ENCODE measurements around the gene PBX2. TPM values are rescaled to one million over a fixed set of nuclear protein-coding genes. Genes with fewer than 3 reads are reported as not detected.

Gene PBX2
- total and polyA plus RNA-seq, 4 experiments from 2014 or later: 0.57 to 192 (median 94.7) TPM

DNA sequence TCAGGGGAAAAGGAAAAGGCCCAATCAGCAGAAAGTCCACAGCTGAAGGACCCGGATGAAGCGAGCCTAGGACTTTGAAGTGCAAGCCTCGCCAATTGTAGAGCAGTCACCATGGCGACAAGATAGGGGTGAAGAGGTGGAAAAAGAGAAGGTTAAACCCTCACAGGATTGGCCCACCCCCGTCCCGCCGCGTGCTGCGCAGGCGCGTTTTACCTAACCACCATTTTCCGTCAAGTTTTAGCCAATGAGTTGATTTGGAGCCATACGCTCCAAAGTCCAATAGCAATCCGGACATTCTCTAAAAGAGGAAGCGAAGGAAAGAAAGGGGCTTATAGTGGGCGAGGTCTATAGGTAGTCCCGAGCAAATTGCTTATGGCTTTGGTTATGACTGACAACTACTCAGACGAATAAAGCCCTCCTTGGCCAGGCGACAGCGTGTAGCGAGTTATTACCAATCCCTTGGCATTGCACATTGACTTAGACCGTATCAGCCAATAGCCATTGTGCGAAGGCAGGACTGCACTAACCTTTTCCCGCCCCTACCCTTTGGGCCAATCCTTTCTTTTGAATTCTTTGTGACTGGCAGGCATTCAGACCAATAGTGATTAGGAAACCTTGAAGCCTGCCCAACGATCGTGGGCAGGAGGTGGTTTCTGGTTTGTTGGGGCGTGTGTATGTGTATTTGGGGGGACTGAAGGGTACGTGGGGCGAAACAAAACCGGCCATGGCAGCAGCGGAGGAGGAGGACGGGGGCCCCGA, 12.0 kb downstream of the PBX2 start, which contains the start of gene RNF5:
RNF5 (plus strand) TSS at position 618 of the 759 bp plus-strand sequence; CDS start at position 725, 107 bp downstream.
- no peaks in the 10 kb centered on the region for H3K9me3 ChIP-seq (ENCODE audit: control insufficient read depth in 1 of 2, low read length in 2 of 2)
- peaks cover 79% of the 10 kb centered on the region for H3K4me1 ChIP-seq (ENCODE audit: insufficient read depth, low read length)
- Mint-ChIP-seq H3K4me1 (peaks cover 50 to 84% (median 66%) of the 10 kb centered on the region in 4 donors), H3K27ac (peak within 1 kb of the TSS; percentile 97 to 100 (median 99)), H3K27me3 (no peaks in the 10 kb centered on the region), H3K4me3 (peak within 1 kb of the TSS; percentile 92 to 100 (median 96)), H3K9me3 (no peaks in the 10 kb centered on the region), H3K36me3 (peaks cover 10 to 31% of the 10 kb centered on the region in 2 donors)
- no peaks in the 10 kb centered on the region for H3K27me3 ChIP-seq (ENCODE audit: insufficient read depth, low read length)
- intact Hi-C loops (cut with micrococcal nuclease): loop anchor here (1.0 to 5.0 kb wide), 6 partner anchors 12 to 794 kb away; partner anchors contain the start of genes ATF6B, EHMT2, GPANK1 and PBX2
- ChIA-PET CTCF (ENCODE audit: partially characterized antibody) (interaction anchor here (0.5 to 1.6 kb wide), 4 partner anchors 10 to 59 kb away, joined by 3 to 5 read pairs (median 4); partner anchors contain the start of gene GPSM3), POLR2A (ENCODE audit: partially characterized antibody) (interaction anchor here (0.6 to 8.4 kb wide), 16 partner anchors 10 to 793 kb away, joined by 3 to 408 read pairs (median 4); partner anchors contain the start of genes ATF6B, EGFL8, EHMT2 and FKBPL)
- H3K4me3 ChIP-seq (ENCODE audit: low read length in 2 of 2): peak within 1 kb of the TSS; percentile 74 to 87
- DNase-seq: peak; percentile 96 to 99 (median 98)
- peaks cover 24% of the 10 kb centered on the region for H3K36me3 ChIP-seq (ENCODE audit: insufficient read depth, low read length)
- peak within 1 kb of the TSS; percentile 91 for H3K27ac ChIP-seq (ENCODE audit: low read depth, low read length)

DNA sequence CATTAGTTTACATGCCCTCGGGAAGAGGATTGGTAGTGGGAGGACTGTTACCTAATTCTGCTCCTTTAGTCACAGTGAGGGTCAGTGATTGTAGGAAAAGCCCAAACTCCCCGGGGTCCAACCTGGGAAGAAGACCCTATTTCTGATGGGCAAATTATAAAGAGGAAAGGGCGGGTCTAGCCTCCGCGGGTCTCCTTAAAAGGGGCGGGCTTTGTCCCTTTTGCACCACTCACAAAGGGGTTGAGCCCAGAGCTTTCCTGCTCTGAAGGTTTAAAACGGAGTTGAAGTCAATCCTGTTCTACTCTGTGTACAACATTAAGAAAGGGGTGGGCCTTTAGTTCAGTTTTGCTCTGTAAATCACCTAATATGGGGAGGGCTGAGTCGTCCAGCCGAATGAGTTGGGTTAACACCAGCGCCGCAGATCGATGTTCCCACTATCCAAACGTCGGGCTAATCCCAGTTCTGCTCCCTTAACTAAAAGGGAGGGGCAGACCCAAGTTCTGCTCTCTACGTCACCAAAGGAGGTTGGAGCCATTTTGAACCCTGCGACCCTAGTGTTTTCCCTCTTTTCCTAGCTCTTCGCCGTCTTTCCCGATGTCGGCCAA, 12.7 kb downstream of the PBX2 start:
- Mint-ChIP-seq H3K9me3 (no peaks in the 10 kb centered on the region), H3K4me3 (peak overlapping the region; percentile 92 to 100 (median 96)), H3K4me1 (peaks cover 55 to 85% (median 71%) of the 10 kb centered on the region in 4 donors), H3K27ac (peak overlapping the region; percentile 97 to 100 (median 99)), H3K27me3 (no peaks in the 10 kb centered on the region), H3K36me3 (peaks cover 10 to 26% of the 10 kb centered on the region in 2 donors)
- DNase-seq: no peak
- peak overlapping the region; percentile 91 for H3K27ac ChIP-seq (ENCODE audit: low read depth, low read length)
- ChIA-PET POLR2A (ENCODE audit: partially characterized antibody) (interaction anchor here (0.7 to 8.4 kb wide), 14 partner anchors 10 to 794 kb away, joined by 3 to 408 read pairs (median 4); partner anchors contain the start of genes ATF6B, EGFL8, EHMT2 and FKBPL), CTCF (ENCODE audit: partially characterized antibody) (interaction anchor here (0.5 to 1.3 kb wide), 3 partner anchors 10 to 59 kb away, joined by 3 to 5 read pairs (median 3); no protein-coding TSS in a partner anchor)
- intact Hi-C loops (cut with micrococcal nuclease): loop anchor here (2.0 to 5.0 kb wide), 3 partner anchors 280 to 795 kb away; partner anchors contain the start of genes EHMT2 and GPANK1
- H3K36me3 ChIP-seq (ENCODE audit: insufficient read depth, low read length): peaks cover 17% of the 10 kb centered on the region
- no peaks in the 10 kb centered on the region for H3K27me3 ChIP-seq (ENCODE audit: insufficient read depth, low read length)
- H3K4me1 ChIP-seq (ENCODE audit: insufficient read depth, low read length): peaks cover 78% of the 10 kb centered on the region
- peak overlapping the region; percentile 74 to 87 for H3K4me3 ChIP-seq (ENCODE audit: low read length in 2 of 2)
- no peaks in the 10 kb centered on the region for H3K9me3 ChIP-seq (ENCODE audit: control insufficient read depth in 1 of 2, low read length in 2 of 2)

- POLR2A ChIA-PET (ENCODE audit: partially characterized antibody): interaction anchor here (0.6 to 8.4 kb wide), 14 partner anchors 9 to 795 kb away, joined by 3 to 408 read pairs (median 4); partner anchors contain the start of genes ATF6B, EGFL8, EHMT2 and FKBPL
- H3K36me3 Mint-ChIP-seq: peaks cover 10 to 26% of the 10 kb centered on the region in 2 donors
- no peaks in the 10 kb centered on the region for H3K27me3 Mint-ChIP-seq
- H3K9me3 ChIP-seq (ENCODE audit: control insufficient read depth in 1 of 2, low read length in 2 of 2): no peaks in the 10 kb centered on the region
- peak overlapping the region; percentile 74 to 87 for H3K4me3 ChIP-seq (ENCODE audit: low read length in 2 of 2)
- H3K36me3 ChIP-seq (ENCODE audit: insufficient read depth, low read length): peaks cover 10% of the 10 kb centered on the region
- intact Hi-C loops (cut with micrococcal nuclease): loop anchor here (1.0 to 5.0 kb wide), 4 partner anchors 22 to 796 kb away; partner anchors contain the start of genes EHMT2, GPANK1 and PPT2
- peaks cover 73% of the 10 kb centered on the region for H3K4me1 ChIP-seq (ENCODE audit: insufficient read depth, low read length)
- H3K27me3 ChIP-seq (ENCODE audit: insufficient read depth, low read length): no peaks in the 10 kb centered on the region
- H3K4me3 Mint-ChIP-seq: peak overlapping the region; percentile 92 to 100 (median 96)
- no peak for DNase-seq
- no peaks in the 10 kb centered on the region for H3K9me3 Mint-ChIP-seq
- CTCF ChIA-PET (ENCODE audit: partially characterized antibody): interaction anchor here (0.9 to 1.4 kb wide), 3 partner anchors 18 to 77 kb away, joined by 3 to 10 read pairs (median 6); no protein-coding TSS in a partner anchor
- H3K4me1 Mint-ChIP-seq: peaks cover 55 to 85% (median 70%) of the 10 kb centered on the region in 4 donors
- peak overlapping the region; percentile 91 for H3K27ac ChIP-seq (ENCODE audit: low read depth, low read length)
- H3K27ac Mint-ChIP-seq: peak overlapping the region; percentile 97 to 100 (median 99)
Measured at GRCh38 chr6:32176476-32177182, 13.4 kb downstream of the PBX2 start.

DNA sequence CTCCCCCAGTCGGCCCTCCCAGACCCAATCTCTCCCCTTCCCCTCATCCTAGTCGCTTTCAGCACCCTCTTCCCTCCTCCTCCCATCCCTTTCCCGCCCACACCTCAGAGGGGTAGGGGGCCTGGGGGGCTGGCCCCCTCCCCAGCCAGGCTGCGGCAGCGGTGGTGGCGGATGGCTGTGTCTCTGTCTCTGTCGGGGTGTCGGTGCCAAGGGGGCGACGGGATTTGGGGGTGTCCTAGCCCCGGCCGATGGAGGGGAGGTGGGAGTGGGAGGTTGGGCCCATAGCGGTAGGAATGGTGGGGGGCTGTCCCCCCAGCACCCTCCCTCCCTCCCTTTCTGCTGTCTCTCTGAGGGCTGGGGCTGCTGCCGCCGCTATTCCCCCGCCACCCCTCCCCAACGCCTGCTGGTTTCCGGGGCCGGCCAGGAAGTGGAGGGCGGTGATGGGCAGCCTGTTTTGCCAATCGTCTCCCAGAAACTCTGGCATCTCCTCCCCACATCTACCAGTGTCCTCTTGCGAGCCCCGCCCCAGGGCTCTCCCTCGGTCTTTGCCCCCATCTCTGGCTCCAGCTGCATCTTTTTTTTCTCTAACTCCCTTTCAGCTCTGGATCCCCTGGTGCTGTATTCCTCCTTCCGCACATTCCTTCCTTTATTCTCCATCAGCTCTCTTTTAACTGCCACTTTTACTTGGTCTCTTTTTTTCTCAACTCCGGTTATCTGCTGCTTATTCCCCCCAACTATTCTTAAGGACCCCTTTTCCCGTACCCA, 14.1 kb downstream of the PBX2 start, which contains the start of gene AGPAT1:
AGPAT1 (minus strand) TSS at position 374 of the 765 bp plus-strand sequence. CDS start 4,588 bp downstream, outside the sequence.
- peak; percentile 94 to 97 (median 95) for DNase-seq
- intact Hi-C loops (cut with micrococcal nuclease): loop anchor here (1.0 to 5.0 kb wide), 4 partner anchors 22 to 796 kb away; partner anchors contain the start of genes EHMT2, GPANK1 and PPT2
- Histone ChIP-seq H3K4me1 (ENCODE audit: insufficient read depth, low read length) (peaks cover 66% of the 10 kb centered on the region), H3K27ac (ENCODE audit: low read depth, low read length) (peak within 1 kb of the TSS; percentile 91), H3K36me3 (ENCODE audit: insufficient read depth, low read length) (peaks cover 4% of the 10 kb centered on the region), H3K27me3 (ENCODE audit: insufficient read depth, low read length) (no peaks in the 10 kb centered on the region), H3K9me3 (ENCODE audit: control insufficient read depth in 1 of 2, low read length in 2 of 2) (no peaks in the 10 kb centered on the region), H3K4me3 (ENCODE audit: low read length in 2 of 2) (peak within 1 kb of the TSS; percentile 74 to 87)
- Mint-ChIP-seq H3K9me3 (no peaks in the 10 kb centered on the region), H3K27me3 (no peaks in the 10 kb centered on the region), H3K36me3 (peaks cover 14 to 30% of the 10 kb centered on the region in 2 donors), H3K4me3 (peak within 1 kb of the TSS; percentile 92 to 100 (median 96)), H3K27ac (peak within 1 kb of the TSS; percentile 97 to 100 (median 99)), H3K4me1 (peaks cover 54 to 83% (median 69%) of the 10 kb centered on the region in 4 donors)
- ChIA-PET CTCF (ENCODE audit: partially characterized antibody) (interaction anchor here (0.9 to 1.4 kb wide), 3 partner anchors 19 to 78 kb away, joined by 3 to 10 read pairs (median 6); no protein-coding TSS in a partner anchor), POLR2A (ENCODE audit: partially characterized antibody) (interaction anchor here (0.6 to 8.4 kb wide), 8 partner anchors 8 to 796 kb away, joined by 3 to 408 read pairs (median 6); partner anchors contain the start of genes ATF6B, EGFL8, FKBPL and GPSM3)

- Mint-ChIP-seq H3K27ac (peak overlapping the region; percentile 63 to 99 (median 88)), H3K9me3 (no peaks in the 10 kb centered on the region), H3K4me1 (peaks cover 50 to 77% (median 65%) of the 10 kb centered on the region in 4 donors), H3K36me3 (peaks cover 9 to 28% of the 10 kb centered on the region in 2 donors), H3K27me3 (no peaks in the 10 kb centered on the region), H3K4me3 (peak overlapping the region; percentile 87 to 100 (median 95))
- peak overlapping the region; percentile 74 to 77 for H3K4me3 ChIP-seq (ENCODE audit: low read length in 2 of 2)
- H3K9me3 ChIP-seq (ENCODE audit: control insufficient read depth in 1 of 2, low read length in 2 of 2): no peaks in the 10 kb centered on the region
- H3K4me1 ChIP-seq (ENCODE audit: insufficient read depth, low read length): peaks cover 61% of the 10 kb centered on the region
- intact Hi-C loops (cut with micrococcal nuclease): loop anchor here (5.0 kb wide), 2 partner anchors 278 to 797 kb away; partner anchors contain the start of gene EHMT2
- ChIA-PET CTCF (ENCODE audit: partially characterized antibody) (no interaction called here), POLR2A (ENCODE audit: partially characterized antibody) (no interaction called here)
- no peaks in the 10 kb centered on the region for H3K27me3 ChIP-seq (ENCODE audit: insufficient read depth, low read length)
- peak overlapping the region; percentile 91 for H3K27ac ChIP-seq (ENCODE audit: low read depth, low read length)
- peaks cover 2% of the 10 kb centered on the region for H3K36me3 ChIP-seq (ENCODE audit: insufficient read depth, low read length)
- DNase-seq: no peak
Measured at GRCh38 chr6:32175322-32175710, 14.7 kb downstream of the PBX2 start.

All from CD4-positive, alpha-beta memory T cell (primary cell).